ENCODE data around the gene ECD.

ECD gene

GRCh38 chr10:73182568-73182967, 14.8 kb upstream of the ECD start:
- Histone ChIP-seq H3K9ac (ENCODE audit: low read length) (no peak overlapping the region), H3K27me3 (ENCODE audit: low read depth, low read length) (no peaks in the 10 kb centered on the region), H3K27ac (ENCODE audit: low read length) (no peak overlapping the region), H3K4me1 (ENCODE audit: low read length) (no peaks in the 10 kb centered on the region), H3K9me3 (ENCODE audit: insufficient read depth, low read length) (no peaks in the 10 kb centered on the region), H2AFZ (ENCODE audit: low read depth, low read length) (no peak overlapping the region), H4K20me1 (ENCODE audit: insufficient read depth, low read length) (no peaks in the 10 kb centered on the region), H3K4me3 (ENCODE audit: low read length) (no peak overlapping the region), H3K4me2 (ENCODE audit: low read length) (no peak overlapping the region), H3K36me3 (replicated peaks; ENCODE audit: low read depth, low read length) (peaks cover 4% of the 10 kb centered on the region), H3K79me2 (ENCODE audit: low read length) (no peaks in the 10 kb centered on the region)
- no peak for TF ChIP-seq EZH2phosphoT487 (IDR thresholded peaks at IDR 0.05; ENCODE audit: low read depth)
- no peak for TF ChIP-seq CTCF (IDR thresholded peaks at IDR 0.05; ENCODE audit: low read depth, low read length)

GRCh38 chr10:73174148-73174925, 6.5 kb upstream of the ECD start:
- Histone ChIP-seq H3K27ac (ENCODE audit: low read length) (no peak overlapping the region), H3K4me3 (ENCODE audit: low read length) (no peak overlapping the region), H3K79me2 (ENCODE audit: low read length) (no peaks in the 10 kb centered on the region), H2AFZ (ENCODE audit: low read depth, low read length) (no peak overlapping the region), H3K36me3 (replicated peaks; ENCODE audit: low read depth, low read length) (no peaks in the 10 kb centered on the region), H3K27me3 (ENCODE audit: low read depth, low read length) (no peaks in the 10 kb centered on the region), H3K4me2 (ENCODE audit: low read length) (no peak overlapping the region), H3K9me3 (ENCODE audit: insufficient read depth, low read length) (no peaks in the 10 kb centered on the region), H4K20me1 (ENCODE audit: insufficient read depth, low read length) (no peaks in the 10 kb centered on the region), H3K4me1 (ENCODE audit: low read length) (no peaks in the 10 kb centered on the region), H3K9ac (ENCODE audit: low read length) (no peak overlapping the region)
- TF ChIP-seq EZH2phosphoT487 (IDR thresholded peaks at IDR 0.05; ENCODE audit: low read depth) (no peak), CTCF (IDR thresholded peaks at IDR 0.05; ENCODE audit: low read depth, low read length) (no peak)

- Histone ChIP-seq H3K4me3 (ENCODE audit: low read length) (no peak overlapping the region), H3K79me2 (ENCODE audit: low read length) (peaks cover 11% of the 10 kb centered on the region), H3K4me1 (ENCODE audit: low read length) (peaks cover 3% of the 10 kb centered on the region), H3K36me3 (replicated peaks; ENCODE audit: low read depth, low read length) (no peaks in the 10 kb centered on the region), H4K20me1 (ENCODE audit: insufficient read depth, low read length) (no peaks in the 10 kb centered on the region), H3K4me2 (ENCODE audit: low read length) (no peak overlapping the region), H3K9ac (ENCODE audit: low read length) (no peak overlapping the region), H2AFZ (ENCODE audit: low read depth, low read length) (no peak overlapping the region), H3K9me3 (ENCODE audit: insufficient read depth, low read length) (no peaks in the 10 kb centered on the region), H3K27me3 (ENCODE audit: low read depth, low read length) (no peaks in the 10 kb centered on the region), H3K27ac (ENCODE audit: low read length) (no peak overlapping the region)
- TF ChIP-seq CTCF (IDR thresholded peaks at IDR 0.05; ENCODE audit: low read depth, low read length) (no peak), EZH2phosphoT487 (IDR thresholded peaks at IDR 0.05; ENCODE audit: low read depth) (no peak)
These were observed 5.1 kb upstream of the ECD start for GRCh38 chr10:73172867-73173266.

GRCh38 chr10:73169320-73169719, 1.5 kb upstream of the ECD start:
- no peak for TF ChIP-seq EZH2phosphoT487 (IDR thresholded peaks at IDR 0.05; ENCODE audit: low read depth)
- no peak for TF ChIP-seq CTCF (IDR thresholded peaks at IDR 0.05; ENCODE audit: low read depth, low read length)
- no peaks in the 10 kb centered on the region for H4K20me1 ChIP-seq (ENCODE audit: insufficient read depth, low read length)
- peaks cover 8% of the 10 kb centered on the region for H3K4me1 ChIP-seq (ENCODE audit: low read length)
- no peaks in the 10 kb centered on the region for H3K9me3 ChIP-seq (ENCODE audit: insufficient read depth, low read length)
- peaks cover 44% of the 10 kb centered on the region for H3K79me2 ChIP-seq (ENCODE audit: low read length)
- H3K36me3 ChIP-seq (replicated peaks; ENCODE audit: low read depth, low read length): no peaks in the 10 kb centered on the region
- H2AFZ ChIP-seq (ENCODE audit: low read depth, low read length): no peak overlapping the region
- H3K9ac ChIP-seq (ENCODE audit: low read length): no peak overlapping the region
- no peak overlapping the region for H3K27ac ChIP-seq (ENCODE audit: low read length)
- no peak overlapping the region for H3K4me3 ChIP-seq (ENCODE audit: low read length)
- no peak overlapping the region for H3K4me2 ChIP-seq (ENCODE audit: low read length)
- no peaks in the 10 kb centered on the region for H3K27me3 ChIP-seq (ENCODE audit: low read depth, low read length)

All from OCI-LY3 (cell line).